HG03280 (cell line): Measurements from ENCODE around the gene MRPL28.
"Not testable (repeated sequence)": the region's sequence is repeated elsewhere in the genome, so short reads cannot be mapped to it uniquely, and the experiment has no call there.

ENCODE experiments used
- ATAC-seq: cut with Tn5 transposase; IDR thresholded peaks from one replicate; pipeline ENCODE4 v1.9.1; 2021; ENCODE audit warnings: mild to moderate bottlenecking, moderate library complexity; ENCODE audit not compliant: unreplicated experiment

MRPL28 gene

GRCh38 chr16:361341-361871, 8.9 kb downstream of the MRPL28 start:
- no peak for ATAC-seq

DNA sequence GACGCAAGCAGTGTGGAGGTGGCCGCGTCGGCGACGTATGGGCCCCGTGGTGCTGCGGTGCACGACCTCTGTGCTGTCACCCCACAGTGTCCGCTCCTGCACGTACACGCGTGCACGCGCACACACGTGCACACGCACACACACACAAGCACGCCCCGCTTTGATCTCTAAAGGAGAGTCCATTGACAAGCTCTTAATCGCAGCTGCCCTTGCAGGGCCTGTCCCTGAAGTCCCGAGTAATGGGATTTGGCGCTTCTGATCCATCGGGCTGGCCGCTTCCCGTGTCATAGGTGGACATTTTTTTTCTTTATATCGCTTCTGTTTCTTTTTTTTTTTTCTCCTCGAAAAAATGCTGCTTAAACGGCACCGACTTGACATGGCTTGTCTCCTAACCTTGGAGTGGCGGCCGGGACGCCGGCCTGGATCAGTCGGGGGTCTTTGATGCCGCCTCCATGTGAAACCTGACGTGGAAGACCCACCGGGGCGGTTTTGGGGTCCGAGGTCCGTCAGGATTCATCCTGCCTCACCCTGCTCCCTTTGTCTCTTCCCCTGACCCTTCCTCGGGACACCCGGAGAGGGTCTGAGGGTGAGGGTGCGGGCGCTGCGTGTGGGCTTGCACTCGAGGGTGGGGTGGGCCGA, 9.5 kb downstream of the MRPL28 start:
- no peak for ATAC-seq

- no peak for ATAC-seq
Measured at GRCh38 chr16:359871-360697, 10.3 kb downstream of the MRPL28 start.

- ATAC-seq = no peak
Measured at GRCh38 chr16:359067-359763, 11.1 kb downstream of the MRPL28 start.

- no peak for ATAC-seq
Measured at GRCh38 chr16:356741-357140, 13.6 kb downstream of the MRPL28 start.

GRCh38 chr16:354971-355461, 15.3 kb downstream of the MRPL28 start:
- no peak for ATAC-seq

- no peak for ATAC-seq
Measured at GRCh38 chr16:354291-354881, 16.0 kb downstream of the MRPL28 start.

GRCh38 chr16:353404-354290, 16.7 kb downstream of the MRPL28 start:
- ATAC-seq = peak; percentile 3

DNA sequence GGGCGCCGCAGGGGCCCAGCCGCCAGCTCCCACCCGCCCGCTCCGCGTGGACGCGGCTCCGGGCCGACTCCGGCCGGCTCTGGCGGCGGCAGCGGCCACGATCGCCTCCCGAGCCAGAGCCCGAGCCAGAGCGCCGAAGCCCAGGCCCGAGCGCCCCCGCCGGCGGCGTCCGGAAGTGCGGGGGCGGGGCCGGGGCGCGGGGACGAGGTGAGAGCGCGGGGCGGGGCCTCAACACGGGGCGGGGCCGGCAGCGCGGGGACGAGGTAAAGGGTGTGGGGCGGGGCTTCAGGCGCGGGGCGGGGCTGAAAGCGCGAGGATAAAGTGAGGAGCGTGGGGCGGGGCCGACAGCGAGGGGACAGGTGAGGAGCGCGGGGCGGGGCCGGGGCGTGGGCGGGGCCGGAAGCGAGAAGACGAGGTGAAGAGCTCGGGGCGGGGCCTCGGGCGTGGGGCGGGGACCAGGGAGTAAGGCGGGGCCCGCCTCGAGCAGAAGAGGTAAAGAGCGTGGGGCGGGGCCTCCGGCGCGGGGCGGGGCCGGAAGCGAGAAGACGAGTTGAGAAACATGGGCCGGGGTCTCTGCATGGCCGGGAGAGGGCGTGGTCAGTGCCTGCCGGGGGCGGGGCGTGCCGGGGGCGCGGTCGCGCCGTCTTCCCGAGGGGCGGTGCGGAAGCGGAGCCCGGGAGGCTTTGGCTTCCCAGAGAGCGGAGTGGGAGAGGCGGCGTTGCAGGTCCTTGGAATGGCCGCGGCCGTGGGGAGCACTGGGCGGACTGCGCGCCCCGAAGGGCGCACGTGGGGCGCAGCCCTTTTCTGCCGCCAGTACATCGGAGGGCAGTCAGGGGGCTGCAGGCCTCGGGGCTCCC, 17.6 kb downstream of the MRPL28 start, which contains the start of gene AXIN1:
Gene AXIN1 (minus strand): TSS at position 177 of the 857 bp plus-strand sequence. CDS start 5,698 bp downstream, outside the sequence.
- ATAC-seq = peak; percentile 70

DNA sequence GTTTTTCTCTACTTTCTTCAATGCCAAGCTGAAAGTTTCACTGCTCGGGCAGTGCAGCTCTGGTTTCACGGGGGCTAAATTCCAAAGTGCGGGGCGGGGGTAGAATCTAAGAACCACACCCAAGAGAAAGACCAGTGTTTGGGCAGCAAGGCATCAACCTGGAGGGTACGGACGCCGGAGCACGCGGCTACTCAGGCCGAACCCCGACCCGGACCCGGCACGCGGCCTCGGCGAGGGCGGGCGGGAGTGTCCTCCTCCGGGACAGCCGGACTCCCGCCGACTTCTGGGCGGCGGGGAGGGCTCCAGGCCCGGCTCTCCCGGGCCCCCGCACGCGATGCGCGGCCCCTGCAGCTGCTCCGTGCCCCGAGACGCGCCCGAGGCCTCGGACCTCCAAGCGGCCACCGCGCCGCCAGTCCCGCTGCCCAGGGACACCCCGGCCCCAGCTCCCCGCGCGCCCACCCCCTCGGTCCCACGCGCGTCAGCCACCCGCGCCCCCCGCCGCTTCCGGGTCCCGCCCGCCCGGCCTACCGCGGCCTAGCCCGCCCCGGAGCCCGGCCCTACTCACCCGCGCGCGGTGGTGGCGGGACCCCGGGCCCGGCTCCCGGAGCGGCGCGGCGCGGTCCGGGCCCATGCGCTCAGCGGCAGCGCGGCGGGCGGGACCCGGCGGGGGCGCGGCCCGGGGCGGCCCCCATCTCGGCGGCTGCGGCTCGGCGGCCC, 18.4 kb downstream of the MRPL28 start:
- ATAC-seq = peak; percentile 26

GRCh38 chr16:350203-350602, 20.1 kb downstream of the MRPL28 start:
- no peak for ATAC-seq

GRCh38 chr16:349211-349610, 21.1 kb downstream of the MRPL28 start:
- ATAC-seq = no peak

DNA sequence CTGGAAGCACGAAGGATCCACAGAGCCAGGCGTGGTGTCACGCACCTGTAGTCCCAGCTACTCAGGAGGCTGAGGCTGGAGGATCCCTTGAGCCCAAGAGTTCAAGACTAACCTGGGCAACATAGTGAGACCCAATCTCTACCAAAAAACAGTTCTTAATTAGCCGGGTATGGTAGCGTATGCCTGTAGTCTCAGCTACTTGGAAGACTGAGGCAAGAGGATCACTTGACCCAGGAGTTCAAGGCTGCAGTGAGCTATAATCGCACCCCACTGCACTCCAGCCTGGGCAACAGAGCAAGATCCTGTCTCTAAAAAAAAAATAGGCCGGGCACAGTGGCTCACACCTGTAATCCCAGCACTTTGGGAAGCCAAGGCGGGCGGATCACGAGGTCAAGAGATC, 21.8 kb downstream of the MRPL28 start:
- not testable (repeated sequence) for ATAC-seq

GRCh38 chr16:347203-347602, 23.1 kb downstream of the MRPL28 start:
- ATAC-seq = no peak

- ATAC-seq = no peak
Measured at GRCh38 chr16:346587-346986, 23.8 kb downstream of the MRPL28 start.

- ATAC-seq = no peak
Measured at GRCh38 chr16:345772-346171, 24.6 kb downstream of the MRPL28 start.

GRCh38 chr16:342455-343213, 27.7 kb downstream of the MRPL28 start:
- no peak for ATAC-seq

- ATAC-seq = not testable (repeated sequence)
Measured at GRCh38 chr16:341974-342336, 28.4 kb downstream of the MRPL28 start.
